ENCODE results near the gene ACTN1.

Gene ACTN1

DNA sequence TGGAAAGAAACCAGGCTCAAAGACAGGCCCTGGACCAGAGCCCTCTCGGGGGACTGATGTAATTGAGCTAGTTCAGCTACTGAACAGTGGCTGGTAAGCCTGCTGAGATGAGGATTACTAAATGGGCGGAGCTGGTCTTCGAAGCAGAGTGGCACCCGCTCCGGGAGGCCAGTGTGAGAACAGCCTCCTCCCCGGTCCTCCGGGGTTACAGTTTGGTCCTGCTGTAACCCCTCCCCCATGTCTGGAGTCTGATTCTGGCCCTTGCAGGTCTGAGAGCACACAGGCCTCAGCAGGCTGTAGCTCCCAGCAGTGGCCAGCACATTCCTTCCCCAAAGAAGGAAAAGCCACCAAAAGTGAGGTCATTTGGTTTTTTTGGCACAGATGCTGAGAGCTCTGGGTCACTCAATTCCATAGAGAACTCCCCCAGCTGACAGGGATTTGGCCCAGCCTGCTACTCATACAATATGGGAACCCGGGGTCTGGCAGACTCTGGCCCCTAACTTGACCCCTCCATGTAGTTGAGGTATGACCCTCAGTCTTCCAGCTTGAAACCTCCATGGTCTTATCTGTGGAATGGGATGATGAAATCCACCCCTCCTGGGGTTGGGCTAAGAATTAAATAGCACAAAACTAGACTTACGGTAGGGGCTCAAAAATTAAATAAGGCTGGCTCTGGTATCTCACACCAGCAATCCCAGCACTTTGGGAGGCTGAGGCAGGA is 39.0 kb downstream of the ACTN1 start (continued):
- TF ChIP-seq ZNF670 (tag by site-specific recombination; IDR thresholded peaks at IDR 0.05; ENCODE audit: low read depth), result no peak
- TF ChIP-seq ZNF544 (tag by site-specific recombination; IDR thresholded peaks at IDR 0.05), result no peak
- TF ChIP-seq ZNF169 (tag by site-specific recombination; IDR thresholded peaks at IDR 0.05), result no peak
- TF ChIP-seq SP3 (tag by site-specific recombination; IDR thresholded peaks at IDR 0.05), result no peak
- no peak for TF ChIP-seq ZNF311 (tag by site-specific recombination; IDR thresholded peaks at IDR 0.05; ENCODE audit: borderline replicate concordance)
- no peak for TF ChIP-seq ZNF184 (tag by site-specific recombination; IDR thresholded peaks at IDR 0.05)
- TF ChIP-seq SP2 (tag by site-specific recombination; IDR thresholded peaks at IDR 0.05), result peak; percentile 47; the same call in 1 of the 2 replicates
- TF ChIP-seq ZNF473 (tag by site-specific recombination; IDR thresholded peaks at IDR 0.05), result no peak
- peak; percentile 93 for TF ChIP-seq ZNF341 (tag by site-specific recombination; IDR thresholded peaks at IDR 0.05; ENCODE audit: low read depth)
- TF ChIP-seq ZBTB21 (tag by site-specific recombination; IDR thresholded peaks at IDR 0.05), result no peak
- no peak for TF ChIP-seq ZNF248 (tag by site-specific recombination; IDR thresholded peaks at IDR 0.05)
- peak; percentile 36; the same call in 1 of the 2 replicates for TF ChIP-seq ZNF10 (tag by site-specific recombination; IDR thresholded peaks at IDR 0.05)
- TF ChIP-seq, protein P1, sequence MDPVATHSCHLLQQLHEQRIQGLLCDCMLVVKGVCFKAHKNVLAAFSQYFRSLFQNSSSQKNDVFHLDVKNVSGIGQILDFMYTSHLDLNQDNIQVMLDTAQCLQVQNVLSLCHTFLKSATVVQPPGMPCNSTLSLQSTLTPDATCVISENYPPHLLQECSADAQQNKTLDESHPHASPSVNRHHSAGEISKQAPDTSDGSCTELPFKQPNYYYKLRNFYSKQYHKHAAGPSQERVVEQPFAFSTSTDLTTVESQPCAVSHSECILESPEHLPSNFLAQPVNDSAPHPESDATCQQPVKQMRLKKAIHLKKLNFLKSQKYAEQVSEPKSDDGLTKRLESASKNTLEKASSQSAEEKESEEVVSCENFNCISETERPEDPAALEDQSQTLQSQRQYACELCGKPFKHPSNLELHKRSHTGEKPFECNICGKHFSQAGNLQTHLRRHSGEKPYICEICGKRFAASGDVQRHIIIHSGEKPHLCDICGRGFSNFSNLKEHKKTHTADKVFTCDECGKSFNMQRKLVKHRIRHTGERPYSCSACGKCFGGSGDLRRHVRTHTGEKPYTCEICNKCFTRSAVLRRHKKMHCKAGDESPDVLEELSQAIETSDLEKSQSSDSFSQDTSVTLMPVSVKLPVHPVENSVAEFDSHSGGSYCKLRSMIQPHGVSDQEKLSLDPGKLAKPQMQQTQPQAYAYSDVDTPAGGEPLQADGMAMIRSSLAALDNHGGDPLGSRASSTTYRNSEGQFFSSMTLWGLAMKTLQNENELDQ (tag by site-specific recombination; IDR thresholded peaks at IDR 0.05; ENCODE audit: low read depth), result no peak
- TF ChIP-seq ZNF19 (tag by site-specific recombination; IDR thresholded peaks at IDR 0.05; ENCODE audit: low read depth), result no peak
- TF ChIP-seq ZNF660 (tag by site-specific recombination; IDR thresholded peaks at IDR 0.05), result 0 out of 2 replicates have a peak, but pooled peaks have one; percentile 52
- no peak for TF ChIP-seq ZNF514 (tag by site-specific recombination; IDR thresholded peaks at IDR 0.05)
- TF ChIP-seq, protein P2, sequence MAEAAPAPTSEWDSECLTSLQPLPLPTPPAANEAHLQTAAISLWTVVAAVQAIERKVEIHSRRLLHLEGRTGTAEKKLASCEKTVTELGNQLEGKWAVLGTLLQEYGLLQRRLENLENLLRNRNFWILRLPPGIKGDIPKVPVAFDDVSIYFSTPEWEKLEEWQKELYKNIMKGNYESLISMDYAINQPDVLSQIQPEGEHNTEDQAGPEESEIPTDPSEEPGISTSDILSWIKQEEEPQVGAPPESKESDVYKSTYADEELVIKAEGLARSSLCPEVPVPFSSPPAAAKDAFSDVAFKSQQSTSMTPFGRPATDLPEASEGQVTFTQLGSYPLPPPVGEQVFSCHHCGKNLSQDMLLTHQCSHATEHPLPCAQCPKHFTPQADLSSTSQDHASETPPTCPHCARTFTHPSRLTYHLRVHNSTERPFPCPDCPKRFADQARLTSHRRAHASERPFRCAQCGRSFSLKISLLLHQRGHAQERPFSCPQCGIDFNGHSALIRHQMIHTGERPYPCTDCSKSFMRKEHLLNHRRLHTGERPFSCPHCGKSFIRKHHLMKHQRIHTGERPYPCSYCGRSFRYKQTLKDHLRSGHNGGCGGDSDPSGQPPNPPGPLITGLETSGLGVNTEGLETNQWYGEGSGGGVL (tag by site-specific recombination; IDR thresholded peaks at IDR 0.05), result peak; percentile 20; the same call in 1 of the 2 replicates
- TF ChIP-seq ZNF558 (tag by site-specific recombination; IDR thresholded peaks at IDR 0.05), result no peak
- peak; percentile 70 for TF ChIP-seq TRIM28 (IDR thresholded peaks at IDR 0.05; ENCODE audit: borderline replicate concordance, low read length)
- peak; percentile 66; the same call in 1 of the 2 replicates for TF ChIP-seq ZSCAN30 (tag by site-specific recombination; IDR thresholded peaks at IDR 0.05)
- TF ChIP-seq ZNF354C (tag by site-specific recombination; IDR thresholded peaks at IDR 0.05; ENCODE audit: borderline replicate concordance, low read depth), result no peak
- TF ChIP-seq FEZF1 (tag by site-specific recombination; IDR thresholded peaks at IDR 0.05), result no peak
- TF ChIP-seq ZNF529 (tag by site-specific recombination; IDR thresholded peaks at IDR 0.05; ENCODE audit: insufficient replicate concordance), result no peak
- peak; percentile 87 for TF ChIP-seq IKZF3 (tag by site-specific recombination; IDR thresholded peaks at IDR 0.05)
- no peak for TF ChIP-seq GLI2 (tag by site-specific recombination; IDR thresholded peaks at IDR 0.05; ENCODE audit: borderline replicate concordance, low read depth)
- TF ChIP-seq SALL2 (tag by site-specific recombination; IDR thresholded peaks at IDR 0.05; ENCODE audit: borderline replicate concordance), result no peak
- TF ChIP-seq, protein P3, sequence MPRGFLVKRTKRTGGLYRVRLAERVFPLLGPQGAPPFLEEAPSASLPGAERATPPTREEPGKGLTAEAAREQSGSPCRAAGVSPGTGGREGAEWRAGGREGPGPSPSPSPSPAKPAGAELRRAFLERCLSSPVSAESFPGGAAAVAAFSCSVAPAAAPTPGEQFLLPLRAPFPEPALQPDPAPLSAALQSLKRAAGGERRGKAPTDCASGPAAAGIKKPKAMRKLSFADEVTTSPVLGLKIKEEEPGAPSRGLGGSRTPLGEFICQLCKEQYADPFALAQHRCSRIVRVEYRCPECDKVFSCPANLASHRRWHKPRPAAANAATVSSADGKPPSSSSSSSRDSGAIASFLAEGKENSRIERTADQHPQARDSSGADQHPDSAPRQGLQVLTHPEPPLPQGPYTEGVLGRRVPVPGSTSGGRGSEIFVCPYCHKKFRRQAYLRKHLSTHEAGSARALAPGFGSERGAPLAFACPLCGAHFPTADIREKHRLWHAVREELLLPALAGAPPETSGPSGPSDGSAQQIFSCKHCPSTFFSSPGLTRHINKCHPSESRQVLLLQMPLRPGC (tag by site-specific recombination; IDR thresholded peaks at IDR 0.05), result peak; percentile 46; the same call in 1 of the 2 replicates
- no peak for TF ChIP-seq ZNF140 (tag by site-specific recombination; IDR thresholded peaks at IDR 0.05)
- TF ChIP-seq, protein P4, sequence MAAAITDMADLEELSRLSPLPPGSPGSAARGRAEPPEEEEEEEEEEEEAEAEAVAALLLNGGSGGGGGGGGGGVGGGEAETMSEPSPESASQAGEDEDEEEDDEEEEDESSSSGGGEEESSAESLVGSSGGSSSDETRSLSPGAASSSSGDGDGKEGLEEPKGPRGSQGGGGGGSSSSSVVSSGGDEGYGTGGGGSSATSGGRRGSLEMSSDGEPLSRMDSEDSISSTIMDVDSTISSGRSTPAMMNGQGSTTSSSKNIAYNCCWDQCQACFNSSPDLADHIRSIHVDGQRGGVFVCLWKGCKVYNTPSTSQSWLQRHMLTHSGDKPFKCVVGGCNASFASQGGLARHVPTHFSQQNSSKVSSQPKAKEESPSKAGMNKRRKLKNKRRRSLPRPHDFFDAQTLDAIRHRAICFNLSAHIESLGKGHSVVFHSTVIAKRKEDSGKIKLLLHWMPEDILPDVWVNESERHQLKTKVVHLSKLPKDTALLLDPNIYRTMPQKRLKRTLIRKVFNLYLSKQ (tag by site-specific recombination; IDR thresholded peaks at IDR 0.05; ENCODE audit: borderline replicate concordance), result no peak
- TF ChIP-seq GLIS1 (tag by site-specific recombination; IDR thresholded peaks at IDR 0.05), result peak; percentile 90
- TF ChIP-seq ZNF423 (tag by site-specific recombination; IDR thresholded peaks at IDR 0.05), result peak; percentile 69; the same call in 1 of the 2 replicates
- peak; percentile 100 for TF ChIP-seq OSR2 (tag by site-specific recombination; IDR thresholded peaks at IDR 0.05)
